Activated T-helper 2 cell treated with anti-CD3 and anti-CD28 coated beads, Interferon-gamma antibody, Interleukin-2, Interleukin-4, amounts not matched to agents 10 μg/mL and 5 μg/mL and 100 μg/mL, durations not matched to agents 14 hours and 24 hours and 36 hours (primary cell): Measurements from ENCODE around the gene DNAH3. TPM values are rescaled to one million over a fixed set of nuclear protein-coding genes. Genes with fewer than 3 reads are reported as not detected.
"Not testable (repeated sequence)": the region's sequence is repeated elsewhere in the genome, so short reads cannot be mapped to it uniquely, and the experiment has no call there.

Experiments used
- DNase-seq: peaks from one replicate; pipeline ENCODE4 v3.0.0; 2021; ENCODE audit warnings: low spot score
- H3K27ac Mint-ChIP-seq: one replicate; pipeline ENCODE4 v1.8.0; 2021; ENCODE audit warnings: mixed read lengths
- H3K27me3 Mint-ChIP-seq: one replicate; pipeline ENCODE4 v1.8.0; 2021; ENCODE audit warnings: low read depth, mixed read lengths
- H3K36me3 Mint-ChIP-seq: one replicate; pipeline ENCODE4 v1.8.0; 2021; ENCODE audit warnings: low read depth, mixed read lengths
- H3K4me1 Mint-ChIP-seq: one replicate; pipeline ENCODE4 v1.8.0; 2021; ENCODE audit warnings: low read depth, mixed read lengths
- H3K4me3 Mint-ChIP-seq: one replicate; pipeline ENCODE4 v1.8.0; 2021; ENCODE audit warnings: low read depth, mild to moderate bottlenecking, moderate library complexity, mixed read lengths
- H3K9me3 Mint-ChIP-seq: one replicate; pipeline ENCODE4 v1.8.0; 2021; ENCODE audit warnings: mixed read lengths
- intact Hi-C: fragments of 100-400 bp; cut with micrococcal nuclease; formaldehyde crosslinking; loops from one replicate; pipeline ENCODE4 v1.15.1; 2023
- total RNA-seq: library from RNA; stranded (reverse); gene quantifications from 2 replicates; pipeline ENCODE4 v1.2.3, GENCODE V29; 2022

The DNAH3 gene
- total RNA-seq, 1 donor from 2014 or later = 0.02 TPM

GRCh38 chr16:21072976-21073375 is 77.7 kb downstream of the DNAH3 start:
- Mint-ChIP-seq H3K36me3 (no peaks in the 10 kb centered on the region), H3K27ac (no peak overlapping the region), H3K27me3 (peaks cover 5% of the 10 kb centered on the region), H3K4me1 (no peaks in the 10 kb centered on the region), H3K9me3 (no peaks in the 10 kb centered on the region), H3K4me3 (no peak overlapping the region)
- DNase-seq = no peak
- intact Hi-C loops = no loop called here

DNA sequence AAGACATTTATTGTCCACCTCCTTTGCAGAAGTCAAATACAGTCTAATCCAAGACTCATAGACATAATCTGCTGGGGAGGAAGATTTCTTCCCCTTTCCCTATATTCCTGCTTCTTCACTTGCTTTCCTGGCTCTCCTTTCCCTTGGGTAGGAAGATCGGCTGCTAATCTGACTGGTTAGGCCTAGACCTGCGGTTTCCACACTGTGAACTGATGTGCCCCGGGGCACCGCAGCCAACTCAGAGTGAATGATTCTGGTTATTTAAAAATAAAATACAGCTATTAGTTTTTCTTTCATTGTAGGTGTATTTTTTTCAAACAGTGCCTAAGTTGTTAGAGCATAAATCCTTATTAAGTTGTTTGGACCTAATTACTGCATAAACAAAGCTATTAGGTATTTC is 78.9 kb downstream of the DNAH3 start:
- Mint-ChIP-seq H3K27me3 (peaks cover 5% of the 10 kb centered on the region), H3K9me3 (no peaks in the 10 kb centered on the region), H3K36me3 (no peaks in the 10 kb centered on the region), H3K27ac (no peak overlapping the region), H3K4me3 (no peak overlapping the region), H3K4me1 (no peaks in the 10 kb centered on the region)
- no peak for DNase-seq
- intact Hi-C loops = no loop called here

DNA sequence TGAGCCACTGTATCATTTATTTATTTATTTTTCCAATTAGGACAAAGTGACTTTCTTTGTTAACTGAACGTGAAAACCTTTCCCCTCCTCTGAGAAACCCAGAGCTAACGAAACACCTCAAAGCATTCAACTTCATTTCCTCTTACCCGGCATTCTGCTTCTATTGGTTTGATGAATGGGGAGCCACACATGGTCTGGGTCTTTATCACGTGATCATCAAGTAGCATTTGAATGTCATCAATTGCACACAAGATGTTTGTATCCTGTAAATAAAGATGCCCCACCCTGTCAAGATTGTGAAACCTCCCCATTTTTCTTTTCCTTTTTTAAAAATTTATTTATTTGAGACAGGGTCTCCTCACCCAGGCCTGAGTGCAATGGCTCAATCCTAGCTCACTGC is 80.1 kb downstream of the DNAH3 start:
- intact Hi-C loops = no loop called here
- no peak for DNase-seq
- Mint-ChIP-seq H3K9me3 (no peaks in the 10 kb centered on the region), H3K4me1 (no peaks in the 10 kb centered on the region), H3K36me3 (no peaks in the 10 kb centered on the region), H3K27me3 (peaks cover 5% of the 10 kb centered on the region), H3K4me3 (no peak overlapping the region), H3K27ac (no peak overlapping the region)

- Mint-ChIP-seq H3K4me1 (no peaks in the 10 kb centered on the region), H3K4me3 (no peak overlapping the region), H3K27me3 (peaks cover 2% of the 10 kb centered on the region), H3K36me3 (no peaks in the 10 kb centered on the region), H3K9me3 (no peaks in the 10 kb centered on the region), H3K27ac (no peak overlapping the region)
- no peak for DNase-seq
- intact Hi-C loops = no loop called here
Measured at GRCh38 chr16:21069986-21070385, 80.7 kb downstream of the DNAH3 start.

DNA sequence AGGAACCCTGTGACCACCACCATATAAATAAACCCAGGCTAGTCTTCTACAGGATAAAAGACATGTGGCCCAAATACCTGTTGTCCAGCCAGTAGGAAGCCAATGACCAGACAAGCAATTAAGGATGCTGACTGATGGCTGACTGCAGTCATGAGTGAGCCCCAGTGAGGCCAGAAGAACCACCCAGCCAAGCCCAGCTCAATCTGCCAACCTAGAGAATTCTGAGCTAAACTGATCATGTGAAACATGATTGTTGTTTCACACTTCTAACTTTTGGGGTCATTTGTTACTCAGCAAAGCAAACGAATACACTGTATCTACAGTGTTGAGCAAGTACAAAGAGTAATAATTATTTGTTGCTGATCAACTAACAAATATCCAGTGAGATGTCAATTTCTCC is 86.4 kb downstream of the DNAH3 start:
- H3K4me3 Mint-ChIP-seq = no peak overlapping the region
- H3K27me3 Mint-ChIP-seq = no peaks in the 10 kb centered on the region
- H3K27ac Mint-ChIP-seq = no peak overlapping the region
- H3K4me1 Mint-ChIP-seq = no peaks in the 10 kb centered on the region
- DNase-seq = no peak
- no peaks in the 10 kb centered on the region for H3K36me3 Mint-ChIP-seq
- H3K9me3 Mint-ChIP-seq = no peaks in the 10 kb centered on the region
- intact Hi-C loops = no loop called here

DNA sequence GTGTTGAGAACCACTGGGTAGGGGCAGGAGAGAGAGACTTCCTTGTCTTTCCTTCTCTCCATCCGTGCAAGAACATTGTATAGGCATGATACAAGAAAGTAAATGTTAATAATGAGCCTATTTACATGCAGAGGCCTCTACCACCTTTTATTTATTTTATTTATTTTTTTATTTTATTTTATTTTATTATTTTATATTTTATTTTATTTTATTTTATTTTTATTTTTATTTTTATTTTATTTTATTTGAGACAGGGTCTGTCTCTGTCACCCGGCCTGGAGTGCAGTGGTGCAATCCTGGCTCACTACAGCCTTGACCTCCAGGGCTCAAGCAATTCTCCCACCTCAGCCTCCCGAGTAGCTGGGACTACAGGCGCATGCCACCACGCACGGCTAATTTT is 87.3 kb downstream of the DNAH3 start:
- intact Hi-C loops, H3K4me3 Mint-ChIP-seq, H3K27ac Mint-ChIP-seq, H3K9me3 Mint-ChIP-seq, H3K36me3 Mint-ChIP-seq, DNase-seq, H3K27me3 Mint-ChIP-seq, H3K4me1 Mint-ChIP-seq: not testable (repeated sequence)

- no peak overlapping the region for H3K4me3 Mint-ChIP-seq
- no peaks in the 10 kb centered on the region for H3K36me3 Mint-ChIP-seq
- H3K27me3 Mint-ChIP-seq = peaks cover 10% of the 10 kb centered on the region
- no peaks in the 10 kb centered on the region for H3K4me1 Mint-ChIP-seq
- intact Hi-C loops = no loop called here
- H3K9me3 Mint-ChIP-seq = no peaks in the 10 kb centered on the region
- no peak for DNase-seq
- H3K27ac Mint-ChIP-seq = no peak overlapping the region
Measured at GRCh38 chr16:21060027-21060510, 90.6 kb downstream of the DNAH3 start.

- intact Hi-C loops = no loop called here
- peaks cover 14% of the 10 kb centered on the region for H3K27me3 Mint-ChIP-seq
- no peak for DNase-seq
- no peak overlapping the region for H3K4me3 Mint-ChIP-seq
- no peak overlapping the region for H3K27ac Mint-ChIP-seq
- no peaks in the 10 kb centered on the region for H3K9me3 Mint-ChIP-seq
- no peaks in the 10 kb centered on the region for H3K4me1 Mint-ChIP-seq
- H3K36me3 Mint-ChIP-seq = no peaks in the 10 kb centered on the region
Measured at GRCh38 chr16:21057875-21058274, 92.8 kb downstream of the DNAH3 start.

DNA sequence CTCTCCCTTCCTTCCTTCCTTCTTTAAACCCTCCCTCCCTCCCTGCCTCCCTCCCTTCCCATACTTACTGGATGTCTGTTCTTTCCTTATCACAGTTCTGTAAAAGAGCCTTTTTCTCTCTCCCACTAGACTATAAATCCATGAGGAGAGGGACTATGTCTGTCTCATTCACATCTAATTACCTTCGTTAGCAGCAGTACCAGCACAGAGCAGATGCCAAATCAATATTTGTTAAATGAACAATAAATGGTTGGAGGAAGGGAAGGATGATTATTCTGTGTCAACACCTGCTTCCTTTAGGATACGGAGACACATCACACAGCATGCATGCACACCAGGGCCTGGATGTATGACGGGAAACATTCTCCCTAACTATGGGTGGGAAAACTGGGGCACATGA is 94.2 kb downstream of the DNAH3 start:
- intact Hi-C loops = no loop called here
- no peak for DNase-seq
- Mint-ChIP-seq H3K27me3 (peaks cover 16% of the 10 kb centered on the region), H3K4me1 (no peaks in the 10 kb centered on the region), H3K9me3 (no peaks in the 10 kb centered on the region), H3K36me3 (no peaks in the 10 kb centered on the region), H3K4me3 (no peak overlapping the region), H3K27ac (no peak overlapping the region)

- H3K4me1 Mint-ChIP-seq, intact Hi-C loops, DNase-seq, H3K36me3 Mint-ChIP-seq, H3K9me3 Mint-ChIP-seq, H3K4me3 Mint-ChIP-seq, H3K27ac Mint-ChIP-seq: not testable (repeated sequence)
- H3K27me3 Mint-ChIP-seq = peaks cover 18% of the 10 kb centered on the region
Measured at GRCh38 chr16:21055738-21056137, 94.9 kb downstream of the DNAH3 start.

GRCh38 chr16:21053590-21053989 is 97.1 kb downstream of the DNAH3 start:
- H3K27ac Mint-ChIP-seq = no peak overlapping the region
- no peaks in the 10 kb centered on the region for H3K9me3 Mint-ChIP-seq
- no peak overlapping the region for H3K4me3 Mint-ChIP-seq
- H3K4me1 Mint-ChIP-seq = no peaks in the 10 kb centered on the region
- H3K36me3 Mint-ChIP-seq = no peaks in the 10 kb centered on the region
- H3K27me3 Mint-ChIP-seq = peaks cover 18% of the 10 kb centered on the region
- DNase-seq = no peak
- intact Hi-C loops = no loop called here

DNA sequence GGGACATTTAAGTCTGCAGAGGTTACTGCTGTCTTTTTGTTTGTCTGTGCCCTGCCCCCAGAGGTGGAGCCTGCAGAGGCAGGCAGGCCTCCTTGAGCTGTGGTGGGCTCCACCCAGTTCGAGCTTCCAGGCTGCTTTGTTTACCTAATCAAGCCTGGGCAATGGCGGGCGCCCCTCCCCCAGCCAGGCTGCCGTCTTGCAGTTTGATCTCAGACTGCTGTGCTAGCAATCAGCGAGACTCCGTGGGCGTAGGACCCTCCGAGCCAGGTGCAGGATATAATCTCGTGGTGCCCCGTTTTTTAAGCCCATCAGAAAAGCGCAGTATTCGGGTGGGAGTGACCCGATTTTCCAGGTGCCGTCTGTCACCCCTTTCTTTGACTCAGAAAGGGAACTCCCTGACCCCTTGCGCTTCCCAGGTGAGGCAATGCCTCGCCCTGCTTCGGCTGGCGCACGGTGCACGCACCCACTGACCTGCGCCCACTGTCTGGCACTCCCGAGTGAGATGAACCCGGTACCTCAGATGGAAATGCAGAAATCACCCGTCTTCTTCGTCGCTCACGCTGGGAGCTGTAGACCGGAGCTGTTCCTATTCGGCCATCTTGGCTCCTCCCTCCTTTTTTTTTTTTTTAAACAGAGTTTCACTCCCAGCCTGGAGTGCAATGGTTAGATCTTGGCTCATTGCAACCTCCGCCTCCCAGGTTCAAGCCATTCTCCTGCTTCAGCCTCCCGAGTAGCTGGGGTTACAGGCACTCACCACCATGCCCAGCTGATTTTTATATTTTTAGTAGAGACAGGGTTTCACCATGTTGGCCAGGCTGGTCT is 102.3 kb downstream of the DNAH3 start:
- H3K4me1 Mint-ChIP-seq, DNase-seq, H3K4me3 Mint-ChIP-seq, H3K36me3 Mint-ChIP-seq, H3K9me3 Mint-ChIP-seq, intact Hi-C loops, H3K27me3 Mint-ChIP-seq, H3K27ac Mint-ChIP-seq: not testable (repeated sequence)

GRCh38 chr16:21038197-21038596 is 112.4 kb downstream of the DNAH3 start:
- no peak overlapping the region for H3K4me3 Mint-ChIP-seq
- intact Hi-C loops = no loop called here
- no peaks in the 10 kb centered on the region for H3K4me1 Mint-ChIP-seq
- no peaks in the 10 kb centered on the region for H3K9me3 Mint-ChIP-seq
- no peaks in the 10 kb centered on the region for H3K36me3 Mint-ChIP-seq
- H3K27ac Mint-ChIP-seq = no peak overlapping the region
- H3K27me3 Mint-ChIP-seq = peaks cover 4% of the 10 kb centered on the region
- no peak for DNase-seq
